AG09319 (cell line): Measurements from ENCODE around the gene PTOV1.
A peak's percentile ranks its signal among the peaks of the same experiment; 100 is the strongest.

ENCODE experiments used
- DNase-seq: peaks from one replicate; pipeline ENCODE4 v3.0.0-alpha.2; 2010; ENCODE audit warnings: low read depth; ENCODE audit errors: extremely low read depth
- CTCF ChIP-seq: IDR thresholded peaks from 2 replicates; pipeline ENCODE4 v1.5.1; 2011; ENCODE audit warnings: low read depth, mild to moderate bottlenecking, inconsistent platforms, low read length, moderate library complexity

The PTOV1 gene

GRCh38 chr19:49877020-49877878, 26.3 kb downstream of the PTOV1 start, which contains the start of the genes AKT1S1 and TBC1D17:
Gene AKT1S1 (minus strand): TSS chr19:49877355. CDS start chr19:49873295, 4,060 bp downstream.
Gene TBC1D17 (plus strand): TSS chr19:49877702. CDS start chr19:49877724, 22 bp downstream.
- TF ChIP-seq CTCF, result no peak
- DNase-seq, result peak; percentile 100

GRCh38 chr19:49877879-49878743, 27.2 kb downstream of the PTOV1 start:
- peak; percentile 95 for DNase-seq
- no peak for TF ChIP-seq CTCF

DNA sequence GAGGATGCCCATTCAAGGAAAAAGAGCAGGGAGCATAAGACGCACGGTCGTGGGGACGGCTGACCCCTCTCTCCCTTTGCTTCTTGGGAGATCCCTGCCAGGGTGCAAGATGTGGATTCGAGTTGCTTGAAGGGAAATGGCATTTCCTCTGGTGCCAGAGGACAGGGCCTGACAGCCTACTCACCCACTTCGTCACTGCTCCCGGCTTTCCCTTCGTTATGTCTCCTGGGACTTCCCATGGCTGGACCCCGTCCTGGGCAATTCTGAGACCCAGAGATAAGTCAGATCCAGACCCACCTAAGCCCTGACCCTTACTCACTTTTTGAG, 27.7 kb downstream of the PTOV1 start:
- no peak for TF ChIP-seq CTCF
- DNase-seq, result no peak

DNA sequence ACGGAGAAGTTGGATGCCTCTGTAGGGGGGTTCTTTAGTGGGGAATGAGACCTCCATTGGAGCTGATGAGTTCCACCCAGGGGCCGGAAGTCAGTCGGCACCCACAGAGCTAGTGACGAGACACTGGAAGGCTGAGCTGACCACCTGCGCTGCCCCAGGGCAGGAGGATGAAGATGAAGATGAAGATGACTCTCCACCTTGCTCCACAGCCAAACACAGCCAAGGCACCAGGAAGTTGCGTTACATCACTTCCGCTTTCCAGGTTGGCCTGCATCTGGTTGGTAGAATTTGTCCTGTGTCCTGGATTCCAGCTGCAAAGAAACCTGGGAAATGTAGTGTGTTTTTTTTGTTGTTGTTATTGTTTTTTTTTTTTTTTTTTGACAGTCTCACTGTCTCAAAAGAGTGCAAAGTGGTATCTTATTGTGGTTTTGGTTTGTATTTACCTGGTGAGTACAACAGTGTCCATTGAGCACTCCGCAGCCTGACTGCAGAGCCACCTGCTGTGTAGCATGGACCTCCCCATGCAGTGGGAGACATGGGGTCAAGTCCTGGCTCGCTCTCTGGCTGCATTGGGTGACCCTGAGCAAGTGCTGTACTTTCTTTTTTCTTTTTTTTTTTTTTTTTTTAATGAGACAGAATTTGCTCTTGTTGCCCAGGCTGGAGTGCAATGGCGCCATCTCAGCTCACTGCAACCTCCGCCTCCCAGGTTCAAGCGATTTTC, 28.4 kb downstream of the PTOV1 start:
- DNase-seq, result no peak
- no peak for TF ChIP-seq CTCF

- TF ChIP-seq CTCF, result no peak
- no peak for DNase-seq
Observed at GRCh38 chr19:49880162-49880869, 29.4 kb downstream of the PTOV1 start.

- no peak for DNase-seq
- TF ChIP-seq CTCF, result no peak
Observed at GRCh38 chr19:49881186-49881585, 30.2 kb downstream of the PTOV1 start.
